Effector CD8-positive, alpha-beta T cell (primary cell): ENCODE data around the gene TERC.
"Not testable (repeated sequence)": the region's sequence is repeated elsewhere in the genome, so short reads cannot be mapped to it uniquely, and the experiment has no call there.

Experiments
- DNase-seq: peaks from one replicate; lab custom pipeline; 2025; lab: John Stamatoyannopoulos, UW

Gene TERC

DNA sequence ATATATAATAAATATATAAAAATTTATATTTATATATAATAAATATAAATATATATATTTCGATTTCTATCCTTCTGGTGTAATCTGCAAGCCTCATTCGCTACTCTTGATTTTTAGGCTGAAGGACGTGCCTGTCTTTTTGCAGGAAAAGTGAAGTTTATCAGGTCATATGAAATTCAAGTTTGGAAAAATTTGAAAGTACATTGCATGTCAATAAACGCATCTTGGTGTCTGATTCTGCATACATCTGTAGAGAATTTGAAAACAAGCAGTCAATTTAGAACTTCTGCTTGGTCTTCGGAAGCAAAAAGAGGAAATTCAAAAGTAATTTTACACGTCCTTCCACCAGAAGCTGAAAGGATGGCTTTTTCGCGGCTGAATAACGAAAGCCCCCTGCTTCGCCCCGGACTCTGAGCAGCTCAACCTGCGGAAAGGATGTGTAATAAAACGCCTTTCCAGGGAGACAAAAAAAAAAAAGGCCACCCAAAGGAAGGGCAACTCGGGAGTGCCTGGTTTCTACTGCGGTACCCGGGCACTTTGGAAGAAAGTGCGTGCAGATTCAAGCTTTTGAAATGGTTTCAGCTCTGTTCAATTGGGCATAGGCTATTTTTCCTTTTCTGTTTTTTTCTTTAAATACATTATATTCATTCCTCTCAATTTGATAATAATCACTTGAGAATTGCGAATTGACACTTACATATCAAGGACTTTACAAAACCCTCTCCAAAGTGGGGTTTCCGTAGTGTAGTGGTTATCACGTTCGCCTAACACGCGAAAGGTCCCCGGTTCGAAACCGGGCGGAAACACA is 6.8 kb upstream of the TERC start:
- peak; percentile 54 for DNase-seq

GRCh38 chr3:169769287-169770181 is 4.7 kb upstream of the TERC start, which contains the start of gene ACTRT3:
Gene ACTRT3 (minus strand): TSS chr3:169769561. CDS start chr3:169769520, 41 bp downstream.
- peak; percentile 13 for DNase-seq

DNA sequence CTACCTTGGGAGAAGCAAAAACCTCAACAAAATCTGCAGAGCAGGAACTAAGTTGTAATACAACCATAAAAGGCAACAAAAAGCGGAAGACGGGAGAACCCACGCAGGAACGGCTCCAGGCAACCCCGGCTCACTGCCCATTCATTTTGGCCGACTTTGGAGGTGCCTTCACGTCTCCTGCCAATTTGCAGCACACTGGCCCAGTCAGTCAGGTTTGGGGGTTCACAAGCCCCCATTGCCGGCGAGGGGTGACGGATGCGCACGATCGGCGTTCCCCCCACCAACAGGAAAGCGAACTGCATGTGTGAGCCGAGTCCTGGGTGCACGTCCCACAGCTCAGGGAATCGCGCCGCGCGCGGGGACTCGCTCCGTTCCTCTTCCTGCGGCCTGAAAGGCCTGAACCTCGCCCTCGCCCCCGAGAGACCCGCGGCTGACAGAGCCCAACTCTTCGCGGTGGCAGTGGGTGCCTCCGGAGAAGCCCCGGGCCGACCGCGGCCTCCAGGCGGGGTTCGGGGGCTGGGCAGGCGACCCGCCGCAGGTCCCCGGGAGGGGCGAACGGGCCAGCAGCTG is 463 bp downstream of the TERC start:
- DNase-seq, result peak; percentile 46

GRCh38 chr3:169760479-169760878 is 4.4 kb downstream of the TERC start:
- DNase-seq, result no peak

DNA sequence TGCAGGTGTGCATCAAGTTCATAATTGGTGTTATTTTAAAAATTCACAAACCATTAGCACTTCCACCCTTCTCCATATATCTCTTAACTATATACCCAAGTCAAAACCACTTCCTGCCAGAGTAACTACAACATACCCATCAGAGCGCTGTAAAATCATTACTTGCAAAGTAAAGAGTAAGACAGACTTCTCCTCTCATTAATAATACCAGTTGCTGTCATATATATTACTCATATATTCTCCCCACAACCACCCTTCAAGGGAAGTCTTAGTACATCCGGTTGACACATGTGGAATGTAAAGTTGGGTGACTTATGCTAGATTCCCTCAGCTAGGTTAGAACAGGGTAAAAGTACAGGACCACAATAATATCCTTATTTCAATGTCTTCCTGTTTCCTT is 5.6 kb downstream of the TERC start:
- no peak for DNase-seq

DNA sequence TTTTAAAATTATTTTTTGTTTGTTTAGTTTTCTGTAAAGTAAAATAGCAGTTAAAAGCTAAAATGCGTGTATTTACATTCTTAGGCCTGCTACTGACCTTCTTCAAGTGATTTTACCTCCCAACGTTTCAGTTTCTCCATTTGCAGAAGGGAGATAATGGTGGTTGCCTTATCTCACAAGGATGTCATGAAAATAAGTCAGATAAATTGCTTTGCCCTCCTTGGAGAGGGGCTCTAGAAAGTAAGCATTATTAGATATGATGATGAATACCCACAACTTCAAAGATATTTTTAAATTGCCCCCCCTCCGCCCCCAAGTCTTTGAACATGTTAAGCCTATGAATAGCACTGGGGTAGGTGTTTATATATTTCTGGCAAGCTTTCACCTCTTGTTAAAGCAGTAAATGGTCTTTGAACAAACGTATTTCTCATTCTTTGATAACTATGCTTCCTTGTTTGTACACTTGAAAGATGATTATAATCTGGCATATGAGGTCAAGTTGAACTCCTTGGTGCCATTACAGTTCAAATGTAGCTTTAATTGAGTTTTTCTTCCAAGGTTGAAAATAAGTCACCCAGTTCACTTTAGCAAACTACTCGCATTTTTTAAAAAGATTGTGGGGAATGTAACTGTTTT is 6.4 kb downstream of the TERC start:
- DNase-seq, result no peak

DNA sequence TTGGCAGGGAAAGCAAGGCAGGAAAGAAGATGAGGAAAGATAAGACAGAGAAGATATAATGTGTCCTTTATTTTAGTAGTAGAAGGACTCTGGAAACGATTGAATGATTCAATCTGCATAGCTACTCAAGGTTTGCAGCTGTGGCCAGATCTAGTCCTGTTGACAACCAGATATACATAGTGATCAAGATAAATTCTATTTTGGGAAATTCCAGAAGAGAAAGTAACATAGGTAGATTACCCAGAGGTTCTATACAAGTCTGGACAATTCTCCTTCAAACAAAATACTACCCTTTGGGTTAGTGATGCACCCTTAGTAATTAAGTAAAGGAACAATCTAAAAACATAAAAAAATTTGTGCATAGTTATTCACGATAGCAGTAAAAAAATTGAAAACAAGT is 9.4 kb downstream of the TERC start:
- no peak for DNase-seq

DNA sequence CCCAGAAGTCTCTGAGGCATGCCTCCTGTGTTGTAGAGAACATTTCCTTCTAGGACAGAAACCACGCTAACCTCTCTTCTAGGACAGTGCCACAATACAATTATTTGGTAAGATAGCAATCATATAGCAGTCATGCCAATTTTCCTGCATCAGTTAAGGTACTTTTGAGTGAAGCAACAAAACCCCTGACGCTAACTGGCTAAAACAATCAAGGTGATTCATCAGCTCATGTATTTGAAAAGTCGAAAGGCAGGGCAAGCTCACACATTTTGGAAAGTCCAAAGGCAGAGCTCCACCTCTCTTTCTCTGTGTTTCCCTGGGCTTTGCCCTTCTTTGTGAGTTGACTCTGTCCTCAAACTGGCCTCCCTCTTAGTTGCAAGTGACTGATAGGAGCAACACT is 10.1 kb downstream of the TERC start:
- no peak for DNase-seq

GRCh38 chr3:169751875-169752274 is 13.0 kb downstream of the TERC start:
- DNase-seq, result no peak

DNA sequence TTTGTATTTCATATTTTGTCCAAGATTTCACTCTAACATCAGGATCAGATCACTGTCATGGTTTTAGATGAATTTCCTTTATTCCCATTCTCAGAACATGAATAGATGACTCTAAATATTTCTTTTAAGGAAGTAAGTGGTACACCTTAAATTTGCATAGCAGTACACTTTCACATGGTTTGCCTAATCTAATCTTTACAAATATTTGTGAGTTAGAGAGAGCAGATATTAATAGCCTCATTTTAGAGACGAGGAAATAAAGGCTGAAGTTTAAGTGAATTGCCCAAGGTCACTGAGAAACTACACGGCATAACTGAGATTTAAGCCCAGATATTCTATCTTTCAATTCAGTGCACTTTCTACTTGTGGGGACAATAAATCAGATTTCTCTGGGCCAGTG is 14.2 kb downstream of the TERC start:
- no peak for DNase-seq

DNA sequence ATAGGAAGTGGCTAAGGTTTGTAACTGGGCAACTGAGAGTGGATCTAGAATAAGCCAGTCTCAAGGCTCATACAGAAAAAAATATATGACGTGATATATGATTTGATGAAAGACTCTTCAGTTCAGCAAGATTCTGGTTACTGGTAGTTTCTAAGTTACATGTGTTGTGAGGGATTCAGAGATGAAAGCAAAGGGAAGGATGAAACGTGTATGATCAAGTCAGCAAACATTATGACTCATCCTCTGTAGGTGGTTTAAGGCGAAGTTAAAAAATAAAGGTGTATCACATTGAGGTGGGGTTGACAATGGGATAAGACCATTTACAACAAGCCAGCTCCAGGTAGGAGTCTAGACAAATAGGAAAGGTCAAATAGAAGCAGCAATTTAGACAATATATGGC is 16.2 kb downstream of the TERC start:
- no peak for DNase-seq

- no peak for DNase-seq
Measured at GRCh38 chr3:169746924-169747323, 17.9 kb downstream of the TERC start.

GRCh38 chr3:169744366-169745054 is 20.4 kb downstream of the TERC start:
- DNase-seq, result no peak

DNA sequence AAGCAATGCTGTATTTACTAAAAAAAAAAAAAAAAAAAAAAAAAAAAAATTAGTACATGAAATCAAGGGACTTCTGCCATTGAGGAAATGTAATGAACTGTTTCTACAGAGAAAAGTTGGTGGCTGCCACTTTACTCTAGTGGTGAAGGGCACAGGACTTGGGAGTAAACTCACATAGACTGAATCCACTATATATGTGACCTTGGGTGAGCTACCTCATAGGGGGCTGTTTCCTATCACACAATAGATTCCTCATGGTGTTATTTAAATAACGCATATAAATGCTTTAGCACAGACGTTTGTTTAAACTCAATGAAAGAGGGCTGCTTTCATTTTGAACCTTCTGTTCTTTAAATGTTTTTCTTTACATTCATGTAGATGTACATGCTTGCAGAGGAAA is 25.8 kb downstream of the TERC start:
- no peak for DNase-seq

DNA sequence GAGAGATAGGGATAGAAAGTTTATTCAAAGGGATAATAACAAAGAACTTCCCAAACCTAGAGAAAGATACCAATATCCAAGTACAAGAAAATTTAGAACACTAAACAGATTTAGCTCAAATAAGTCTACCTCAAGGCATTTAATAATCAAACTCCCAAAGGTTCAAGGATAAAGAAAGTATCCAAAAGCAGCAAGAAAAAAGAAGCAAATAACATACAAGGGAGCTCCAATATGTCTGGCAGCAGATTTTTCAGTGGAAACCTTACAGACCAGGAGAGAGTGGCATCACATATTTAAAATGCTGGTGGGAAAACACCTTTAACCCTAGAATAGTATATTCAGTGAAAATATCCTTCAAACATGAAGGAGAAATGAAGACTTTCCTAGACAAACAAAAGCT is 33.0 kb downstream of the TERC start:
- not testable (repeated sequence) for DNase-seq

DNA sequence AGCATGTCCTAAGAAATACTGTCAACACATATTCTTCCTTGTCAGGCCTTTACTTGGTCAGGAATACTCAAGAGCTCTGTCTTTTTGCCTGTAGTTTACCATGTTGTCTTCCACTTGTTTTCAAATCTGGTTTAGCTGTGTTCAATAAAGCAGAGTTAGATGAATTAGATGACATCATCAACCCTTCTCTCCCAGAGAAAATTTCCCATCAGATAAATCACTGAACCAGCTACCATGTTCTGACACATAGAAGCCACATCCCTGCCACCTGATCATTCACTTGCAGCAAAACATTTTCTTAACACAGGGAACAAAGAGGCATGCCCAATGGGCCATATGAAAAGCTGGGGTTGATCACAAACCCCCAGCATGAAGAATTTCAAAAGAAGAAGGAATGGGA is 42.1 kb downstream of the TERC start:
- DNase-seq, result no peak

- DNase-seq, result not testable (repeated sequence)
Measured at GRCh38 chr3:169718415-169718814, 46.4 kb downstream of the TERC start.
